MM.1S (cell line): ENCODE results near the gene MCTS1.

Experiments
- EZH2 ChIP-seq: fragments of 300-600 bp; sonication (generic); optimal IDR thresholded peaks from 2 replicates; pipeline ENCODE3; 2017; ENCODE audit warnings: low read depth, mild to moderate bottlenecking, antibody characterized with exemption, low read length, mixed read lengths
- TF ChIP-seq, protein P1 (sequence below): fragments of 300-600 bp; sonication (generic); IDR thresholded peaks from 2 replicates; pipeline ENCODE4 v1.5.1; 2016; ENCODE audit warnings: antibody characterized with exemption, low read length, mixed read lengths

DNA sequence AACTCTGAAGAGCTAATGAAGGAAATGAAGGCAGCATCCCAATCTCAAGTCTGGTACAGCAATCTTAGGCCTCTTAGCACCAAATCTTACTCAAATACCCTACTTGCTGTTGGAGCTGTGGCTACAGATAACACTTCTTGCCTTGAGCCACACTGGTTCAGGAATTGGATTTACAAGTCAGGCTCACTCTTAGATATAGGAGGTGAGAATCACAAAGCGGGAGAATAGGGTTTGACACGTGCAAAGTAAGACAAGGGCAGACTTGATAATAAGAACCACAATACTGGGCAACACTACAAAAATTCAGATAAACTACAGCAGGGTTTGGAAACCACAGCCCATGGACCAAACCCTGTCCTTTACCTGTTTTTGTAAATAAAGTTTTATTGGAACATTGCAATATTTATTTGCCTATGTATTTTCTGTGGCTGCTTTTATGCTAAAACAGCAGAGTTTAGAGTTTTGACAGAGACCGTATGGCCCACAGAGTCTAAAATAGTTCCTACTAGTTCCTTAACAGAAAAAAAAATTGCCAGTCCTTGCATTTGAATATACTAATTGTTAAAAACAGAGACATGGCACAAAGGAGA is 33.8 kb upstream of the MCTS1 start:
- TF ChIP-seq, protein P1, sequence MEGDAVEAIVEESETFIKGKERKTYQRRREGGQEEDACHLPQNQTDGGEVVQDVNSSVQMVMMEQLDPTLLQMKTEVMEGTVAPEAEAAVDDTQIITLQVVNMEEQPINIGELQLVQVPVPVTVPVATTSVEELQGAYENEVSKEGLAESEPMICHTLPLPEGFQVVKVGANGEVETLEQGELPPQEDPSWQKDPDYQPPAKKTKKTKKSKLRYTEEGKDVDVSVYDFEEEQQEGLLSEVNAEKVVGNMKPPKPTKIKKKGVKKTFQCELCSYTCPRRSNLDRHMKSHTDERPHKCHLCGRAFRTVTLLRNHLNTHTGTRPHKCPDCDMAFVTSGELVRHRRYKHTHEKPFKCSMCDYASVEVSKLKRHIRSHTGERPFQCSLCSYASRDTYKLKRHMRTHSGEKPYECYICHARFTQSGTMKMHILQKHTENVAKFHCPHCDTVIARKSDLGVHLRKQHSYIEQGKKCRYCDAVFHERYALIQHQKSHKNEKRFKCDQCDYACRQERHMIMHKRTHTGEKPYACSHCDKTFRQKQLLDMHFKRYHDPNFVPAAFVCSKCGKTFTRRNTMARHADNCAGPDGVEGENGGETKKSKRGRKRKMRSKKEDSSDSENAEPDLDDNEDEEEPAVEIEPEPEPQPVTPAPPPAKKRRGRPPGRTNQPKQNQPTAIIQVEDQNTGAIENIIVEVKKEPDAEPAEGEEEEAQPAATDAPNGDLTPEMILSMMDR, result no peak
- no peak for TF ChIP-seq EZH2
